HG03025 (cell line): ENCODE data around the gene C2CD4A.

Experiments
- ATAC-seq: cut with Tn5 transposase; IDR thresholded peaks from one replicate; pipeline ENCODE4 v1.9.1; 2021; ENCODE audit warnings: mild to moderate bottlenecking, moderate library complexity; ENCODE audit not compliant: unreplicated experiment, low FRiP score

C2CD4A gene

GRCh38 chr15:62099094-62099601 is 32.4 kb downstream of the C2CD4A start:
- ATAC-seq, result no peak

- no peak for ATAC-seq
These were observed 36.7 kb downstream of the C2CD4A start for GRCh38 chr15:62103431-62103830.

- no peak for ATAC-seq
These were observed 37.6 kb downstream of the C2CD4A start for GRCh38 chr15:62104401-62104800.

GRCh38 chr15:62104846-62105245 is 38.1 kb downstream of the C2CD4A start:
- ATAC-seq, result no peak

GRCh38 chr15:62105266-62105665 is 38.5 kb downstream of the C2CD4A start:
- ATAC-seq, result no peak

- no peak for ATAC-seq
These were observed 39.3 kb downstream of the C2CD4A start for GRCh38 chr15:62106096-62106495.

GRCh38 chr15:62107571-62108121 is 40.9 kb downstream of the C2CD4A start:
- no peak for ATAC-seq

- no peak for ATAC-seq
These were observed 41.6 kb downstream of the C2CD4A start for GRCh38 chr15:62108411-62108810.

- no peak for ATAC-seq
These were observed 42.7 kb downstream of the C2CD4A start for GRCh38 chr15:62109437-62109836.

- no peak for ATAC-seq
These were observed 43.4 kb downstream of the C2CD4A start for GRCh38 chr15:62109982-62110851.

GRCh38 chr15:62112081-62112480 is 45.3 kb downstream of the C2CD4A start:
- no peak for ATAC-seq

- ATAC-seq, result no peak
These were observed 46.1 kb downstream of the C2CD4A start for GRCh38 chr15:62112616-62113593.

- ATAC-seq, result no peak
These were observed 49.1 kb downstream of the C2CD4A start for GRCh38 chr15:62115847-62116246.

- no peak for ATAC-seq
These were observed 51.9 kb downstream of the C2CD4A start for GRCh38 chr15:62118520-62119226.

- ATAC-seq, result no peak
These were observed 52.6 kb downstream of the C2CD4A start for GRCh38 chr15:62119227-62119864.

GRCh38 chr15:62119874-62120273 is 53.1 kb downstream of the C2CD4A start:
- no peak for ATAC-seq
